OCI-LY3 (cell line): ENCODE results near the gene SGIP1.

Source experiments
- H2AFZ ChIP-seq: fragments of 200-600, 300-600 bp; shearing (Covaris generic); 2 replicates; pipeline ENCODE4 v1.6.0; 2014; ENCODE audit warnings: antibody characterized with exemption, low read depth, low read length
- H3K27ac ChIP-seq: fragments of 200-600, 300-600 bp; sonication (generic); 2 replicates; pipeline ENCODE4 v1.5.1; 2014; ENCODE audit warnings: mild to moderate bottlenecking, low read length, moderate library complexity, mixed read lengths
- H3K27me3 ChIP-seq: fragments of 200-600, 300-600 bp; sonication (generic); 2 replicates; pipeline ENCODE4 v1.6.1; 2014; ENCODE audit warnings: low read depth, low read length, mixed read lengths
- H3K36me3 ChIP-seq: fragments of 200-600, 300-600 bp; sonication (generic); replicated peaks from 2 replicates; pipeline ENCODE3; 2014; ENCODE audit warnings: low read depth, low read length, mixed read lengths
- H3K4me1 ChIP-seq: fragments of 300-600, 200-600 bp; sonication (generic); 2 replicates; pipeline ENCODE4 v1.6.1; 2014; ENCODE audit warnings: low read length, mixed read lengths
- H3K4me2 ChIP-seq: fragments of 200-600, 300-600 bp; sonication (generic); 2 replicates; pipeline ENCODE4 v1.6.1; 2014; ENCODE audit warnings: low read length, mixed read lengths
- H3K4me3 ChIP-seq: fragments of 300-600, 200-600 bp; sonication (generic); 2 replicates; pipeline ENCODE4 v1.5.1; 2014; ENCODE audit warnings: antibody characterized with exemption, mild to moderate bottlenecking, low read length, moderate library complexity
- H3K79me2 ChIP-seq: fragments of 300-600, 200-600 bp; shearing (Covaris generic); 2 replicates; pipeline ENCODE4 v1.6.1; 2014; ENCODE audit warnings: mild to moderate bottlenecking, low read length, mixed read lengths
- H3K9ac ChIP-seq: fragments of 300-600, 200-600 bp; shearing (Covaris generic); 2 replicates; pipeline ENCODE4 v1.6.0; 2014; ENCODE audit warnings: mild to moderate bottlenecking, low read length, moderate library complexity
- H3K9me3 ChIP-seq: fragments of 200-600, 300-600 bp; shearing (Covaris generic); 2 replicates; pipeline ENCODE4 v1.6.1; 2014; ENCODE audit warnings: low read length, mixed read lengths; ENCODE audit not compliant: insufficient read depth
- H4K20me1 ChIP-seq: fragments of 200-600, 300-600 bp; sonication (generic); 2 replicates; pipeline ENCODE4 v1.6.1; 2016; ENCODE audit warnings: low read length, mixed read lengths; ENCODE audit not compliant: insufficient read depth
- EZH2phosphoT487 ChIP-seq: fragments of 200-600 bp; shearing (Covaris generic); IDR thresholded peaks from 2 replicates; pipeline ENCODE4 v1.6.1; 2018; ENCODE audit warnings: antibody characterized with exemption, mixed run types, low read depth
- TF ChIP-seq, protein P1 (sequence below): fragments of 200-600, 300-600 bp; sonication (generic); IDR thresholded peaks from 2 replicates; pipeline ENCODE4 v1.5.1; 2014; ENCODE audit warnings: antibody characterized with exemption, low read length, low read depth

Gene SGIP1

DNA sequence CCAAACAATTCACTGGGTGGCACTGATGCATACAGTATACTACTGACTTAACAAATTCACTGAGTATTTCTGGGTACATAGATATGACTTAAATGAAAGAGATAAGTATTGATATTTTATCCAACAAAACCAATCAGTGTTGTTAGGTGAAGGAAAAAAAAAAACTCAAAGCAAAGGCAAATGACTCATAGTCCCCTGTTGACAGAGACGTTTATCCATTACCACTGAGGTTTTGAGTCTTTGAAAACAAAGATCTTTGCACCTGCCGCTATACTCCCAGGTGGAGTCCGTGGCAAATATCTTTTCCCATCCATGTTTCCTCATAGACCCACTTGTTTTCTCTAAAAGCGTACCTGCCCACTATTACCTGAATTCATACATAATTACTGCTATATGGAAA lies 236.7 kb downstream of the SGIP1 start:
- Histone ChIP-seq H3K9me3 (no peaks in the 10 kb centered on the region), H3K4me1 (no peaks in the 10 kb centered on the region), H3K27ac (no peak overlapping the region), H4K20me1 (no peaks in the 10 kb centered on the region), H3K9ac (no peak overlapping the region), H3K27me3 (no peaks in the 10 kb centered on the region), H3K79me2 (no peaks in the 10 kb centered on the region), H3K4me3 (no peak overlapping the region), H3K36me3 (no peaks in the 10 kb centered on the region), H3K4me2 (no peak overlapping the region), H2AFZ (no peak overlapping the region)
- TF ChIP-seq, protein P1, sequence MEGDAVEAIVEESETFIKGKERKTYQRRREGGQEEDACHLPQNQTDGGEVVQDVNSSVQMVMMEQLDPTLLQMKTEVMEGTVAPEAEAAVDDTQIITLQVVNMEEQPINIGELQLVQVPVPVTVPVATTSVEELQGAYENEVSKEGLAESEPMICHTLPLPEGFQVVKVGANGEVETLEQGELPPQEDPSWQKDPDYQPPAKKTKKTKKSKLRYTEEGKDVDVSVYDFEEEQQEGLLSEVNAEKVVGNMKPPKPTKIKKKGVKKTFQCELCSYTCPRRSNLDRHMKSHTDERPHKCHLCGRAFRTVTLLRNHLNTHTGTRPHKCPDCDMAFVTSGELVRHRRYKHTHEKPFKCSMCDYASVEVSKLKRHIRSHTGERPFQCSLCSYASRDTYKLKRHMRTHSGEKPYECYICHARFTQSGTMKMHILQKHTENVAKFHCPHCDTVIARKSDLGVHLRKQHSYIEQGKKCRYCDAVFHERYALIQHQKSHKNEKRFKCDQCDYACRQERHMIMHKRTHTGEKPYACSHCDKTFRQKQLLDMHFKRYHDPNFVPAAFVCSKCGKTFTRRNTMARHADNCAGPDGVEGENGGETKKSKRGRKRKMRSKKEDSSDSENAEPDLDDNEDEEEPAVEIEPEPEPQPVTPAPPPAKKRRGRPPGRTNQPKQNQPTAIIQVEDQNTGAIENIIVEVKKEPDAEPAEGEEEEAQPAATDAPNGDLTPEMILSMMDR, result no peak
- TF ChIP-seq EZH2phosphoT487, result no peak

DNA sequence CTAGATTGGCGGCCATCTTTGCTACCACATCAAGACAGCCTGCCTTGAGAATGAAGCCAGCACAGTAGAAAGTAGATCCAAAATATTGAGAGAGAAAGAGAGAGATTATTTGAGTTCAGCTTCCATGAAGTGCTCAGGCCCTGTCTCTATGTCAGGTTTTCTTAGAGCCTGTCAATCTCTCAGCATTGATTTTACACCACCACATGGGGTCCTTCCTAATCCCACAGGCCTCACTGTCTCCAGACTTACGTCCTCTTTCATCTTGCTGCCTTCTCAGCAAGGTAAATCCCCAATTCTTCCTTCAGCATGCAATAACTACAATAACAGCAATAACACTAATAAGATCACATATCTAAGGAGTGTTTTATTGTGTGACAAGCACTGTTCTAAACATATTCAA lies 239.3 kb downstream of the SGIP1 start:
- Histone ChIP-seq H3K79me2 (no peaks in the 10 kb centered on the region), H3K4me1 (no peaks in the 10 kb centered on the region), H3K4me3 (no peak overlapping the region), H4K20me1 (no peaks in the 10 kb centered on the region), H3K9me3 (no peaks in the 10 kb centered on the region), H3K36me3 (no peaks in the 10 kb centered on the region), H3K27ac (no peak overlapping the region), H3K27me3 (no peaks in the 10 kb centered on the region), H2AFZ (no peak overlapping the region), H3K9ac (no peak overlapping the region), H3K4me2 (no peak overlapping the region)
- TF ChIP-seq, protein P1, result no peak
- no peak for TF ChIP-seq EZH2phosphoT487

DNA sequence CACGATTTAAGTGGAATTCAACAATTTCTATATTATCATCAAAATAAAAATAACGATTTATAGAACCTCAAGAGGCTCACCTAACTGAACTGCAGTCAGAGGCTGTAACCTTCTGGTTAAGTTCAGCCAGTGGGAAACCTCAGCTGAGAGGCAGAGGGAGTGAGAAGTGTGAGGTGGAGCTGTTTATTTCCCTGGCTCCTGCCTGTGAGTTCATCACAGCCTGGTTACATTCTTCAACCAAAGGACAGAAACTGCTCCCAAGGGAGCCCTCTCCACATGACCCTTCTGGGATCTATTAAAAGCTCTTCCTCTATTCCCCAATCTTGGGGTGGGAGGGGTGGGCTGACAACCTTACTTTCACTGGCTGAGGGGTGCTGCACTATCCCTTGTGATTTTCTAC lies 240.5 kb downstream of the SGIP1 start:
- no peaks in the 10 kb centered on the region for H3K27me3 ChIP-seq
- no peaks in the 10 kb centered on the region for H4K20me1 ChIP-seq
- H3K9me3 ChIP-seq, result no peaks in the 10 kb centered on the region
- H2AFZ ChIP-seq, result no peak overlapping the region
- H3K36me3 ChIP-seq, result no peaks in the 10 kb centered on the region
- no peak overlapping the region for H3K4me3 ChIP-seq
- H3K27ac ChIP-seq, result no peak overlapping the region
- TF ChIP-seq EZH2phosphoT487, result no peak
- TF ChIP-seq, protein P1, result no peak
- H3K9ac ChIP-seq, result no peak overlapping the region
- no peaks in the 10 kb centered on the region for H3K4me1 ChIP-seq
- no peak overlapping the region for H3K4me2 ChIP-seq
- no peaks in the 10 kb centered on the region for H3K79me2 ChIP-seq

DNA sequence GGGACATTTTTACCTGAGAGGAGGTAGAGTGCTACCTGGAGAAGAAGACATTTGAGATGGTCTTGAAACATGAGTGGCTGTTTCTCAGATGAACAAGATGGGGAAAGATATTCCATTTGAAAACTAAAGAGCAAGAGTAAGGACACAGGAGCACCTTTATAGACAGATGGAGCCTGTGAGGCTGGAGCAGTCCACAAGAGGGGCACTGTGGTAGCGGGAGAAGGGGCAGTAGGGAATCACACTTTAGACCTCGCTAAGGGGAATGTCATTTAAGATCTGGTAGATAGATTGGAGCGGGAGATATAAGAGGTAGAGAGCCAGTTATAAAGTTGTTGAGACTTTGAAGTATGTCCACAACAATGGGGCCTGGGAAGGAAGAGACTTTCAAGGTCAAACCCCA lies 241.7 kb downstream of the SGIP1 start:
- Histone ChIP-seq H3K36me3 (no peaks in the 10 kb centered on the region), H3K4me3 (no peak overlapping the region), H3K9me3 (no peaks in the 10 kb centered on the region), H3K4me2 (no peak overlapping the region), H3K9ac (no peak overlapping the region), H4K20me1 (no peaks in the 10 kb centered on the region), H2AFZ (no peak overlapping the region), H3K79me2 (no peaks in the 10 kb centered on the region), H3K27ac (no peak overlapping the region), H3K4me1 (no peaks in the 10 kb centered on the region), H3K27me3 (no peaks in the 10 kb centered on the region)
- TF ChIP-seq, protein P1, result no peak
- TF ChIP-seq EZH2phosphoT487, result no peak
